DMS53 treated with DMSO at 0.1 percent for 48 hours (cell line): Measurements from ENCODE around the gene DEFB131A.
"Not testable (repeated sequence)": the region's sequence is repeated elsewhere in the genome, so short reads cannot be mapped to it uniquely, and the experiment has no call there.

ENCODE experiments used
- DNase-seq: peaks from one replicate; lab custom pipeline; 2025; ENCODE audit not compliant: unreplicated experiment; lab: John Stamatoyannopoulos, UW

The DEFB131A gene

DNA sequence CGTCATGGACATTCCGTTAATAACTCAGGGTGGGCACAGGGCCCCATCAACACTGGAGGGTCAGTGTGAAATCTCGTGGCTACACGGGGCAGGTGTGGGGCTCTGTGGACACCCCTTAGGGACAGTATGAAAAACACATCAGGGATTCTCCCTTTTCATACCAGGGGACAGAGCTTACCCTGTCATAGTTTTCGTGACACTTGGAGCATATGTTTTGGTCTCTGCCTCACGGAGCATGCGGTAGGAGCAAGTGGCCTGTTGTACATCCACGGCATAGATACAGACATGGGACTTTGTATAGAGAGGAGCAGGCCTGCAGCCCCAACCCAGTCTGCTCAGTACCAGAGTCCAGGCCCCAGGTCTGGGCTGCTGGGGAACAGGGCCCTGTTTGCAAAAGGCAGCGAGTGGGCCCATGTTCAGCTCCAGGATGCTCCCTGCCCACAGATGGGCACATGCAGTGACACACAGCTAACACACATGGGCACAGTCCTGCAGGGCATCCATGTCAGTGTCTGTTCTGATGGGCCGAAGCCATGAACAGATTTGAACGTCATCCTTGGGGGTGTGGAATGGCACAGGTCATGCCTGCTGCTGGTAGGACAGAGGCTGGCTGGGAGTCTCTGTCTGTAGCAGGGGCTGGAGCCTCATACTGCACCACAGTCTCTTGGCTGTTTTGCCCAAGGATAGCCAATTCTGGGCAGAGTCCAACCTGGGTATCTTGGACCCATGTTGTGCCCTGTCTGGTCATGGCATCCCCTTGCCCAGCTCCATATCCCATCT is 50.2 kb downstream of the DEFB131A start:
- not testable (repeated sequence) for DNase-seq

DNA sequence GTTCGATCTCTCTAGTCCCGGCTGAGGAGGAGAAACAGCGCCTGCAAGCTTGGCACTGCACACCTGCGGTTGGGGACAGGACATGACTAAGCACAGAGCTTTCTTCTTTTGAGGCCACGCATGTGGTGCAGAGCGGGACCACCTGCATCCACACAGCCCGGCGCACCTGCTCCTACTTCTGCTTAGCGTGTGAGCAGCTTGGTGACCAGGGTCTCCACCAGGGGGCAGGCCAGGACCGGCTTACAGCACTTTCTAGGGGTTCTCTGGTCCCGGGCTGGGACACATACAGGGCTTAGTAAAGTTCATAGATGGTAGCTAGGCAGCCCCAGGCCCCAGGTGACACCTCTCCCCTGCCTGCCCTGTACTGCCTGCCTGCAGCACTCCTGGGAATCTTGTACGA is 51.2 kb downstream of the DEFB131A start:
- DNase-seq: not testable (repeated sequence)

DNA sequence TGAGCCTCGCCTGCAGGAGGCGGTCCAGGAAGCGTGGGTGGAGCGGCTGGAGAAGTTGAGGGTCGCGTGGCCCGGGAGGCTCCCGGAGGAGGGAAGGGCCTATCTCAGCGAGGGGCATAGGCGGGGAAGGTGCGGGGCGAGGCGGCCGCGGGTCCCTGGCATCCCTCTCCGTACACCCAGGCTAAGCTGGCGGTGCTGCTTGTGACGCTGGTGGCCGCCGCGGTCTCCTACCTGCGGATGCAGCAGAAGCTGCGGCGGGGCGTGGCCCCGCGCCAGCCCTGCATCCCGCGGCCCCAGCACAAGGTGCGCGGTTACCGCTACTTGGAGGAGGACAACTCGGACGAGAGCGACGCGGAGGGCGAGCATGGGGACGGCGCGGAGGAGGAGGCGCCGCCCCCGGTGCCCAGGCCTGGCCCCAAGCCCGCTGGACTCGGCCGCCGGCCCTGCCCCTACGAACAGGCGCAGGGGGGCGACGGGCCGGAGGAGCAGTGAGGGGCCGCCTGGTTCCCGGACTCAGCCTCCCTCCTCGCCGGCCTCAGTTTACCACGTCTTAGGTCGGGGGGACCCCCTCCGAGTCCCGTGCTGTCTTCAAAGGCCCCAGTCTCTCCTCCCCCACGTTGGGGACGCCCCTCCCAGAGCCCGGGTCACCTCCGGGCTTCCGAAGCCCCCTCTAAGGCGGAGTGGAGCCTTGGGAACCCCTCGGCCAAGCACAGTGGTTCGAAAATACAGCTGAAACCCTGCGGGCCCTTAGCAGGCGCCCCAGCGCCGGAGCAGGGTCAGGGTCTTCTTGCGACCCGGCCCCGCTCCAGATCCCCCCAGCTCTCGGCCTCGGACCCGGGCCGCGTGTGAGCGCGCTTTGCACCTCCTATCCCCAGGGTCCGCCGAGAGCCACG is 53.6 kb downstream of the DEFB131A start:
- DNase-seq: not testable (repeated sequence)

DNA sequence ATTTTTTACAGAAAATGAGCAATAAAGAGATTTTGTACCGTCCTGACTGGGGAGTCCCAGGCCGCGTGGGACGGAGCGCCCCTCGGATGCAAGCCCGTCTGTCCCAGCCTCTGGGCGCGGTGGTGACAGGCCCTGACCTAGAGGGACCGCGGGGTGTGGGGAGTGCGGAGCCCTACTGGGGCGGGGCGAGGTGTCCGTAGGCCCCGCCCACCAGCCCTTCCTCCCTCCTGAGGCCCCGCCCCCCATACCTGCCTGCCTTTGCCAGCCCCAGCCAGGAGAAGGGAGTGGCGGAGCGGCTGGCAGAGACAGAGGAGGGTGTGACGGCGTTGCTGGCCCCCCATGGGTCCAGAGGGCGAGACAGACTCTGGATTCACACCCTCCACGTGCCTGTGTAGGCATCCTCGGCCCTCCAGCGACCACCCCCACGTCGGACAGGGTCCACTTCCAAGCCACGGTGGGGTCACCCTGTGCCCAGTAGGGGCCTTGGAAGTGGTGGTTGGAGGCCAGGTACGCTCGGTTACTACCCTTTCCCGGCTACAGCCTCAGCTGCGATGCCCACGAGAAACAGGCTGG is 54.3 kb downstream of the DEFB131A start:
- not testable (repeated sequence) for DNase-seq

DNA sequence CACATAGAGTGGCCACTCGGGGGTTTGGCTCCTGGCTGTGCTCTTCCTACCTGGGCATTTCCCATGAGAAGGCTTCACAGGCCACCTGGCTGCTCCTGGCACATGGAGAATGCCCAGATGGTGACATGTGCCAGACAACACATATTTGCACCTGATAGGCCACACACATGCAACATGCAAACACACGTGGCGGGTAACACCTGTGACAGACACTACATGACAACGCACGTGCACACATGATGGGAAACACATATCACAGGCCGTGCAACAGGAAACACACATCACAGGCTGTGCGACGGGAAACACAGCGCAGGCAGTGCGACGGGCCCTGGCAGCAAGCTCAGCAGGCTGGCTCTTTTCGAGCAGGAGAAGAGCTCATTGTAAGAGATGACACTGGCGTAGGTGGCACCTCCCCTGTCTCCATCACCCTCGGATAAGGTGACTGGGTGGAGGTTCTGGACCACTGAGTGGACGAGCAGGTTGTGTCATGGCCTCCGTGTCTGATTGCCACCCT is 55.8 kb downstream of the DEFB131A start:
- not testable (repeated sequence) for DNase-seq
